Measurements from ENCODE around the gene SUN2.

SUN2 gene

DNA sequence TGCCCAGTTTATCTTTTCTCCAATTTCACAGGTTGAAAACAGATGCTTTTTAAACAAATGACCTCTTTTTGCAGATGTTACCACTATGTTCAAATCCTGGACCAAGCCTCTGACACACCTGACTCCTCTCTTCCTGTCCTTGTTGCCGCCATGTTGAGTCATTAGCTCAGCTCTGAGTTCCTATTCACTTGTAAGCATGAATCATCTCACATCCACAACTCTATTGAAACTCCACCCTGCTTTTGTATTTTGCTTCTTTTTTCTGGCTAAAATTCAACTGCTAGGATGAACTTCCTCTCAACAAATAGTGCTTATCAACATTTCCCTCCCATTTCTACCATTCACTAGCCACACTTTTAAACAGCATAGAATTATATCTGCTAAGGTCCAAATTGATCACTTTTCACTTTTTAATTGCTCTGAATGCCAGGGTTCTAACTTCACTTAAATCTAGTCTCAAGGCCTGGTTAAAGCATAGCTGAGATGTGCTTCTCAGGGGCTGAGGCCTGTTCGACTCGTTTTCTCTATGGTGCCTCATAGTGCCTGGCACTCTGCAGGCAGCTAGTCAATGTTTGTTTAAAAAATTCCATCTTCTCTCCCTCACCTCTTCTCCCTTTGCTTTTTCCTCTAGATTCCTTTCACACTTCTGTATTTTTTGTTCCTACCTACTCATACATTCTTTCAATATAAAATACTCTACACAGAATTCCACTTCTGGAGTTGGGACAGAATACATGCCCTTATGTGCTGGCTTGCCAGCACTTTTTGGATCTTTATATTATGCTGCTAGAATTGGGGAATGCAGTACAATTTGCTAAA is 59.0 kb downstream of the SUN2 start:
- no peaks in the 10 kb centered on the region for H3K36me3 ChIP-seq (ENCODE audit: insufficient read depth, low read length)
- H3K79me2 ChIP-seq (ENCODE audit: control insufficient read depth, insufficient read depth, low read length, unreplicated experiment): peaks cover 75% of the 10 kb centered on the region
- peak overlapping the region; percentile 94 for H3K4me3 ChIP-seq (ENCODE audit: low read depth, low read length)
- H3K4me1 ChIP-seq (ENCODE audit: control insufficient read depth, insufficient read depth, low read length, unreplicated experiment): peaks cover 38% of the 10 kb centered on the region
- no peak overlapping the region for H2AFZ ChIP-seq (ENCODE audit: low read length, unreplicated experiment)
- peak overlapping the region; percentile 89 for H3K27ac ChIP-seq (ENCODE audit: low read depth, low read length)
- no peaks in the 10 kb centered on the region for H3K27me3 ChIP-seq (ENCODE audit: insufficient read depth, low read length)

DNA sequence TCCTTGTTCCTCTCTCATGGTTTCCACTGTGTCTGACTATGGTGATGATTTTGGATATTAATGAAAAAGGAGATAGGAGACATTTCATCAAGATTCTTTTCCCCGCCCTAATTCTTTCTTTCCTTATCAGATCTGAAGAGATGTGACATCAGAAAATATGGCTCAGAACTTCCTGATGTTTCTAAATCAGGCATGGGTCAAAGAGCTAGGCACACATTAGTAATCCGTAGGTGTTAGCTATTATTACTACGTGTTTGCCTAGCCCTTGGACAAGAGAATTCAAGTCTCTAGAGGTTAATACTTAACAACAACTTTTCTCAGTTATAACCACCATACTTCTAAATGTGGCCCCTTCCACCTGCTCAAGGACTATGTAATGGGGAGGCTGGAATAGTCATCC is 60.9 kb downstream of the SUN2 start:
- peaks cover 36% of the 10 kb centered on the region for H3K4me1 ChIP-seq (ENCODE audit: control insufficient read depth, insufficient read depth, low read length, unreplicated experiment)
- no peaks in the 10 kb centered on the region for H3K36me3 ChIP-seq (ENCODE audit: insufficient read depth, low read length)
- H3K79me2 ChIP-seq (ENCODE audit: control insufficient read depth, insufficient read depth, low read length, unreplicated experiment): peaks cover 80% of the 10 kb centered on the region
- H3K4me3 ChIP-seq (ENCODE audit: low read depth, low read length): no peak overlapping the region
- no peak overlapping the region for H2AFZ ChIP-seq (ENCODE audit: low read length, unreplicated experiment)
- no peak overlapping the region for H3K27ac ChIP-seq (ENCODE audit: low read depth, low read length)
- no peaks in the 10 kb centered on the region for H3K27me3 ChIP-seq (ENCODE audit: insufficient read depth, low read length)

DNA sequence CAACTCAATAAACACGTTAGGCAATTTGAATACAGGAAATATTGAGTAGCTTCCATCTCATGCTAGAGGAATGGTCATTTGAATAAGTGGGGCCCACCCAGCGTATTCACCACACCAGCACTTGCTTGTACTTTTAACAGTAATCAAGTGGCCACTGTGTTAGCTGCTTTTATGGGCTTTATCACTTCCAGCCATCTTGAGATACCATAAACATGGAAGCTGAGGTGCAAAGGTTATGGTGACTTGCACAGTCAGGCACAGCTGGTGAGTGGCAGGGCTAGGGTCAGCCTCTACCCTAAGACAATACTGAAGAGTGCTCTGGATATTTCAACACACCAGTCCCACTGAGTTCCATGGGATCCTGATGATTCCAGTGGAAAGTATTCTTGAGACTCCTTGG is 61.7 kb downstream of the SUN2 start:
- H3K27ac ChIP-seq (ENCODE audit: low read depth, low read length): peak overlapping the region; percentile 12; the same call in 1 of the 2 replicates
- no peaks in the 10 kb centered on the region for H3K27me3 ChIP-seq (ENCODE audit: insufficient read depth, low read length)
- no peaks in the 10 kb centered on the region for H3K36me3 ChIP-seq (ENCODE audit: insufficient read depth, low read length)
- no peak overlapping the region for H3K4me3 ChIP-seq (ENCODE audit: low read depth, low read length)
- peaks cover 36% of the 10 kb centered on the region for H3K4me1 ChIP-seq (ENCODE audit: control insufficient read depth, insufficient read depth, low read length, unreplicated experiment)
- peaks cover 75% of the 10 kb centered on the region for H3K79me2 ChIP-seq (ENCODE audit: control insufficient read depth, insufficient read depth, low read length, unreplicated experiment)
- H2AFZ ChIP-seq (ENCODE audit: low read length, unreplicated experiment): no peak overlapping the region

DNA sequence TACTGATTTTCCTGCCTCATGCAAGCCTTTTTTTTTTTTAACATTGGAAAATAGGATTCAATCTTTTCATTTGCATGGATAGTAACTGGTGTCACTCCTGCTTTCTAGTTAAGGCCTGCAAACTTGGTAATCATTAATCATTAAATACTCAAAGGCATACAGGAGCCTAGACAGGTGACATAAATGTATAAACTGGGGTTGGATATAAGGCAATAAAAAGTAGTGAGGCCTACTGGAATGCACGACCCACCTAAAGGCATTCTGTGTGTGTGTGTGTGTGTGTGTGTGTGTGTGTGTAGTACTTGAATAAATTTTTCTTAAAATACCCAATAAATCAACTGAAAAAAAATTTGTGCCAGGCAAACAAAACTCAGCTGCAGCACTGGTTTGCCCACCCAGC is 66.1 kb downstream of the SUN2 start:
- peaks cover 39% of the 10 kb centered on the region for H3K79me2 ChIP-seq (ENCODE audit: control insufficient read depth, insufficient read depth, low read length, unreplicated experiment)
- no peaks in the 10 kb centered on the region for H3K36me3 ChIP-seq (ENCODE audit: insufficient read depth, low read length)
- peaks cover 4% of the 10 kb centered on the region for H3K4me1 ChIP-seq (ENCODE audit: control insufficient read depth, insufficient read depth, low read length, unreplicated experiment)
- H3K4me3 ChIP-seq (ENCODE audit: low read depth, low read length): no peak overlapping the region
- no peak overlapping the region for H2AFZ ChIP-seq (ENCODE audit: low read length, unreplicated experiment)
- no peak overlapping the region for H3K27ac ChIP-seq (ENCODE audit: low read depth, low read length)
- no peaks in the 10 kb centered on the region for H3K27me3 ChIP-seq (ENCODE audit: insufficient read depth, low read length)

DNA sequence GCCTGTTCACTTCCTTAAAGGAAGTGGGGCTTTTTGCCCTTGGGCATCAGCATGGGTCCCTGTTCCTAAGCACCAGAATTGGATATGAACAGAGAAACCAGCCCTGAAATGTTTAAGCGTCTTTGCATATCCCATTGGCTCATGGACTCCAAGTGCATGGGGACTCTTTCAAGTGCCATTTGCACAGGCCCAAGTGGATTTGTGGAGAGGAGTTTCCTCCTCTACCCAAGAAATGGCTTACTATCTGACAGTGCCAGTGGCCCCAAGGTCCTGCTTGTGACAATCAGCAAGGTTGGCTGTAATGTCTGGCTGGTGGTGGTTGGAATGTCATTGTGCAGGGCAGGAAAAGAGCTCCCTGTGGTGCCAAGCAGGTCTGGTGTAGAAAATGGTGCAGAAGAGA is 70.0 kb downstream of the SUN2 start:
- Histone ChIP-seq H2AFZ (ENCODE audit: low read length, unreplicated experiment) (no peak overlapping the region), H3K4me3 (ENCODE audit: low read depth, low read length) (no peak overlapping the region), H3K36me3 (ENCODE audit: insufficient read depth, low read length) (no peaks in the 10 kb centered on the region), H3K79me2 (ENCODE audit: control insufficient read depth, insufficient read depth, low read length, unreplicated experiment) (peaks cover 19% of the 10 kb centered on the region), H3K4me1 (ENCODE audit: control insufficient read depth, insufficient read depth, low read length, unreplicated experiment) (peaks cover 3% of the 10 kb centered on the region), H3K27me3 (ENCODE audit: insufficient read depth, low read length) (no peaks in the 10 kb centered on the region), H3K27ac (ENCODE audit: low read depth, low read length) (no peak overlapping the region)

DNA sequence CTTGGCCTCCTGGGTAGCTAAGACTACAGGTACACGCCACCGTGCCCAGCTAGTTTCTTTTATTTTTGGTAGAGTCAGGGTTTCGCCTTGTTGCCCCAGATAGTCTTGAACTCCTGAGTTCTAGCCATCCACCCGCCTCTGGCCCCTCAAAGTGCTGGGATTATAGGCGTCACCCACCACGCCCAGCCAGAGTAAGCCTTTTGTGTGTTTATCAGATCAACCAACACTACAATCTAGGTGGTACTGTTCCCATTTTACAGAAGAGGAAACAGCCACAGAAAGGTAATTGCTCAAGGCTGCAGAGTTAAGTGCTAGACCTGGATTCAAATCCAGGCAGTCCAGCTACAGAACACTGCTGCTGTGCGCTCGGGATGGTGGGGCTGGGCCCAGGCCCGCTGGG is 70.9 kb downstream of the SUN2 start:
- Histone ChIP-seq H3K27me3 (ENCODE audit: insufficient read depth, low read length) (no peaks in the 10 kb centered on the region), H3K27ac (ENCODE audit: low read depth, low read length) (no peak overlapping the region), H3K36me3 (ENCODE audit: insufficient read depth, low read length) (no peaks in the 10 kb centered on the region), H3K79me2 (ENCODE audit: control insufficient read depth, insufficient read depth, low read length, unreplicated experiment) (peaks cover 19% of the 10 kb centered on the region), H3K4me3 (ENCODE audit: low read depth, low read length) (no peak overlapping the region), H2AFZ (ENCODE audit: low read length, unreplicated experiment) (no peak overlapping the region), H3K4me1 (ENCODE audit: control insufficient read depth, insufficient read depth, low read length, unreplicated experiment) (peaks cover 3% of the 10 kb centered on the region)

Measured in ACC112 (cell line).